Measurements from ENCODE around the gene EPHA3.

DNA sequence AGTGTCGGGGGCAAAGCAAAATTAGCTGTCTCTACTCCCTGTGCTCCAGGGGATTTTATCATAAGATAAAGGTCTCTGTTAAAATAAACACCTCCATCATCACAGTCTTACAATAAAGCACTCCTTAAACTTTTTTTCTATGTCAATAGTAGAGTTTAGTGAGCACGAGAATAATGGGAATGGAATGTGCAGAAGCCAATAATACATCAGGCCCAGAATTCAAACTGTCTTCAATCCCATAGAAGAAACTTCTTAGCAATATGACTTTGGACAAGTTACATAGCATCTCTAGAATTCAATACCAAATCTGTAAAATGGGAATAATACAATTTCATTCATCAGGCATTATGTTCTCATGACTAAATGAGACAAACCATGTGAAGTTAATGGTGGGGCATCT, 49.0 kb upstream of the EPHA3 start:
- TF ChIP-seq POLR2AphosphoS5 (IDR thresholded peaks at IDR 0.05) = no peak
- TF ChIP-seq EP300 (conservative IDR thresholded peaks at IDR 0.05; ENCODE audit: poor library complexity, severe bottlenecking) = no peak
- TF ChIP-seq REST (IDR thresholded peaks at IDR 0.05; ENCODE audit: borderline replicate concordance) = no peak
- TF ChIP-seq, protein P1, sequence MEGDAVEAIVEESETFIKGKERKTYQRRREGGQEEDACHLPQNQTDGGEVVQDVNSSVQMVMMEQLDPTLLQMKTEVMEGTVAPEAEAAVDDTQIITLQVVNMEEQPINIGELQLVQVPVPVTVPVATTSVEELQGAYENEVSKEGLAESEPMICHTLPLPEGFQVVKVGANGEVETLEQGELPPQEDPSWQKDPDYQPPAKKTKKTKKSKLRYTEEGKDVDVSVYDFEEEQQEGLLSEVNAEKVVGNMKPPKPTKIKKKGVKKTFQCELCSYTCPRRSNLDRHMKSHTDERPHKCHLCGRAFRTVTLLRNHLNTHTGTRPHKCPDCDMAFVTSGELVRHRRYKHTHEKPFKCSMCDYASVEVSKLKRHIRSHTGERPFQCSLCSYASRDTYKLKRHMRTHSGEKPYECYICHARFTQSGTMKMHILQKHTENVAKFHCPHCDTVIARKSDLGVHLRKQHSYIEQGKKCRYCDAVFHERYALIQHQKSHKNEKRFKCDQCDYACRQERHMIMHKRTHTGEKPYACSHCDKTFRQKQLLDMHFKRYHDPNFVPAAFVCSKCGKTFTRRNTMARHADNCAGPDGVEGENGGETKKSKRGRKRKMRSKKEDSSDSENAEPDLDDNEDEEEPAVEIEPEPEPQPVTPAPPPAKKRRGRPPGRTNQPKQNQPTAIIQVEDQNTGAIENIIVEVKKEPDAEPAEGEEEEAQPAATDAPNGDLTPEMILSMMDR (IDR thresholded peaks at IDR 0.05; ENCODE audit: poor library complexity, severe bottlenecking) = no peak
